WERI-Rb-1 (cell line): ENCODE measurements around the gene DDX55.
"Not testable (repeated sequence)": the region's sequence is repeated elsewhere in the genome, so short reads cannot be mapped to it uniquely, and the experiment has no call there.

Source experiments
- DNase-seq: peaks from one replicate; pipeline ENCODE4 v3.0.0-alpha.2; 2020
- H3K27ac ChIP-seq: fragments of 250-450 bp; sonication (Bioruptor Pico); 2 replicates; pipeline ENCODE4 v1.5.1; 2020; ENCODE audit warnings: mild to moderate bottlenecking, moderate library complexity
- H3K27me3 ChIP-seq: fragments of 250-450 bp; sonication (Bioruptor Pico); 2 replicates; pipeline ENCODE4 v1.5.1; 2021; ENCODE audit warnings: mild to moderate bottlenecking, low read depth, moderate library complexity; ENCODE audit not compliant: insufficient read depth, severe bottlenecking
- H3K36me3 ChIP-seq: fragments of 250-450 bp; sonication (Bioruptor Pico); 2 replicates; pipeline ENCODE4 v1.5.1; 2020; ENCODE audit warnings: mild to moderate bottlenecking, moderate library complexity
- H3K4me3 ChIP-seq: 2 replicates; pipeline ENCODE4 v1.5.1; 2011; ENCODE audit warnings: low read depth, mild to moderate bottlenecking, control low read depth, low read length
- H3K9me3 ChIP-seq: fragments of 250-450 bp; sonication (Bioruptor Pico); 2 replicates; pipeline ENCODE4 v1.5.1; 2021; ENCODE audit warnings: mild to moderate bottlenecking, moderate library complexity; ENCODE audit not compliant: severe bottlenecking
- TF ChIP-seq, protein P1 (sequence below): IDR thresholded peaks from 2 replicates; pipeline ENCODE4 v1.5.1; 2011; ENCODE audit warnings: low read depth, mild to moderate bottlenecking, control low read depth, inconsistent platforms, low read length

The DDX55 gene

DNA sequence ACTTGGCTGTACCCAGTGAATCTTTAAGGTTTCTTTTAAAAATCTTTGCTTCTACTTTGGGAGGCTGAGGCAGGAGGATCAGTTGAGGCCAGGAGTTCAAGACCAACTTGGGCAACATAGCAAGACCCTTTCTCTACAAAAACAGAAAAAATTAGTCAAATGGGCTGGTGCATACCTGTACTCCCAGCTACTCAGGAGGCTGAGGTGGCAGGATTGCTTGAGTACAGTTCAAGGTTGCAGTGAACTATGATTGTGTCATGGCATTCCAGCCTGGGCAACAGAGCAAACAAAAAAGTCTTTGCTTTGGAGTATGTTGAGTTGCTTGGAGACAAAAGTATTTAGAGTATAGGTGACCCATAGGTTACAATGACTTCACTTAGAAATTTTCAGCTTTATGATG is 6.2 kb upstream of the DDX55 start:
- TF ChIP-seq, protein P1, sequence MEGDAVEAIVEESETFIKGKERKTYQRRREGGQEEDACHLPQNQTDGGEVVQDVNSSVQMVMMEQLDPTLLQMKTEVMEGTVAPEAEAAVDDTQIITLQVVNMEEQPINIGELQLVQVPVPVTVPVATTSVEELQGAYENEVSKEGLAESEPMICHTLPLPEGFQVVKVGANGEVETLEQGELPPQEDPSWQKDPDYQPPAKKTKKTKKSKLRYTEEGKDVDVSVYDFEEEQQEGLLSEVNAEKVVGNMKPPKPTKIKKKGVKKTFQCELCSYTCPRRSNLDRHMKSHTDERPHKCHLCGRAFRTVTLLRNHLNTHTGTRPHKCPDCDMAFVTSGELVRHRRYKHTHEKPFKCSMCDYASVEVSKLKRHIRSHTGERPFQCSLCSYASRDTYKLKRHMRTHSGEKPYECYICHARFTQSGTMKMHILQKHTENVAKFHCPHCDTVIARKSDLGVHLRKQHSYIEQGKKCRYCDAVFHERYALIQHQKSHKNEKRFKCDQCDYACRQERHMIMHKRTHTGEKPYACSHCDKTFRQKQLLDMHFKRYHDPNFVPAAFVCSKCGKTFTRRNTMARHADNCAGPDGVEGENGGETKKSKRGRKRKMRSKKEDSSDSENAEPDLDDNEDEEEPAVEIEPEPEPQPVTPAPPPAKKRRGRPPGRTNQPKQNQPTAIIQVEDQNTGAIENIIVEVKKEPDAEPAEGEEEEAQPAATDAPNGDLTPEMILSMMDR = no peak
- Histone ChIP-seq H3K9me3 (no peaks in the 10 kb centered on the region), H3K36me3 (peaks cover 77% of the 10 kb centered on the region), H3K4me3 (no peak overlapping the region), H3K27me3 (no peaks in the 10 kb centered on the region), H3K27ac (no peak overlapping the region)
- no peak for DNase-seq

DNA sequence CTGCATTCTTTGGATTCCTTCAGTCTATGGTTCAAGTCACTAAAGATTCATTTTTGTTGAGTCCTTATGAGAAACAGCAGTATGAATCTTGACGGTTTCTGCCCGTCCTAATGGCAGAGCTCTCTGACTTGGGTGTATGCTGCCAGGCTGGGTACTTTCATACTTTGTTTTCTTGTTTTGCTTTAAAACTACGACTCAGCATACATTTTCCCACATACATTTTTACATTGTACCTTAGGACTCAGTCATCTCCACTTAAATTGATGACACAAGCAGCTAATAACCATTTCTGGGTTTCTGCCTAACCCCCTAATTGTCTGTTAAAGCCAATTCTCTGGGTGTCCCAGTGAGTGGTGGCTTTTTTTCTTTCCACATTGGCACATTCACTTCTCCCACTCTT is 4.8 kb upstream of the DDX55 start:
- TF ChIP-seq, protein P1 = no peak

DNA sequence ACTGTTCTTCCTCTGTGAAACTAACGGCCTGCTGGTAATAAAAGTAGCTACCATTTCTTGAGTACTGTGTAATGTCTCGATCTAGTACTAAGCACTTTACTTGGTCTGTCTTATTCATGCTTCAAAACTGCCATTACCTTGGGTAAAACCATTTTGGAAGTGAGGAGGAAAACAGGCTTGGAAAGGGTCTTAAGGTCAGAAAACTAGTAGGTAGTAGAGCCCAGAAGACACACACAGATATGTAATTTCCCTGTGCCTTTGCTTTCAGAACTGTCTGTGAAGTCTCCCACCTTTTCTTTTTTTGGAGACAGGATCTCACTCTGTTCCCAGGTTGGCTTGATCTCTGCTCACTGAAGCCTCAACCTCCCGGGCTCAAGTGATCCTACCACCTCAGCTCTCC is 3.4 kb upstream of the DDX55 start:
- Histone ChIP-seq H3K36me3 (peaks cover 55% of the 10 kb centered on the region), H3K27me3 (no peaks in the 10 kb centered on the region), H3K9me3 (no peaks in the 10 kb centered on the region), H3K4me3 (no peak overlapping the region), H3K27ac (no peak overlapping the region)
- no peak for DNase-seq
- TF ChIP-seq, protein P1 = no peak

More for the DNA sequence above, 4.8 kb upstream of the DDX55 start:
- H3K27me3 ChIP-seq = no peaks in the 10 kb centered on the region
- H3K27ac ChIP-seq = no peak overlapping the region
- no peak for DNase-seq
- H3K36me3 ChIP-seq = peaks cover 67% of the 10 kb centered on the region
- H3K4me3 ChIP-seq = no peak overlapping the region
- H3K9me3 ChIP-seq = no peaks in the 10 kb centered on the region

DNA sequence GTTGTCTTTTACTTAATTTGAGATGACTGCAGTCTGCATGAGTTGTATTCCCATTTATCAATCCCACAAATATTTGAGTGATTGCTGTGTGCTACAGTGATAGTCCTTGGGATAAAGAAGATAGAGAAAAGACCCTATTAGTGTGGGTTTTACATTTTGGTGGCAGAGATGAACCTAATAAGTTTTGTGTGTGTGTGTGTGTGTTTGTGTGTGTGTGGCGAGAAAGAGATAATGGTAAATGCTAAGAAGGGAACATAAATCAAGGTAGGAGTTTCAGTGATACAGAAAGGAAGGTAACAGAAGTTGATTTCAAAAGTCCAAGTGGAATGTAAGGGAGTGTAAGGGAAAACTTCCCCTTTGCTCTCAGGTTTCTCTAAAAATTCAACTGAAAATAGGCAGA is 2.6 kb upstream of the DDX55 start:
- H3K36me3 ChIP-seq = peaks cover 56% of the 10 kb centered on the region
- no peaks in the 10 kb centered on the region for H3K9me3 ChIP-seq
- no peak for DNase-seq
- no peak overlapping the region for H3K4me3 ChIP-seq
- H3K27ac ChIP-seq = no peak overlapping the region
- TF ChIP-seq, protein P1 = no peak
- H3K27me3 ChIP-seq = no peaks in the 10 kb centered on the region

DNA sequence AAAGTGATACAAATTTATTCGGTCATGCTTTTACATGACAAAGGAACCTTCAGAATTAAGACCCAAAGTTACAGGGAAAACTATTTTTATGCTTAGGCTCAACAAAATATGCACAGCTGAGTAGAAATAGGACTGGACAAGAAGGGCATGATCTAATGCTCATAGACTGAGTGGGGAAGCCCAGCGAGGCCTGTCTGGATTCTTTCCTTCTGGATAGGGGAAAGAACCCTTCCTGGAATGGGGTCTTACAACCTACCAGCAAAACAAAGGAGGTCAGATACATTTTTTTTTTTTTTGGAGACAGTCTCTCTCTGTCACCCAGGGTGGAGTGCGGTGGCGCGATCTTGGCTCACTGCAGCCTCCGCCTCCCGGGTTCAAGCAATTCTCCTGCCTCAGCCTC is 2.2 kb upstream of the DDX55 start:
- no peak overlapping the region for H3K4me3 ChIP-seq
- DNase-seq = no peak
- H3K36me3 ChIP-seq = peaks cover 56% of the 10 kb centered on the region
- TF ChIP-seq, protein P1 = no peak
- no peaks in the 10 kb centered on the region for H3K9me3 ChIP-seq
- H3K27ac ChIP-seq = no peak overlapping the region
- no peaks in the 10 kb centered on the region for H3K27me3 ChIP-seq

DNA sequence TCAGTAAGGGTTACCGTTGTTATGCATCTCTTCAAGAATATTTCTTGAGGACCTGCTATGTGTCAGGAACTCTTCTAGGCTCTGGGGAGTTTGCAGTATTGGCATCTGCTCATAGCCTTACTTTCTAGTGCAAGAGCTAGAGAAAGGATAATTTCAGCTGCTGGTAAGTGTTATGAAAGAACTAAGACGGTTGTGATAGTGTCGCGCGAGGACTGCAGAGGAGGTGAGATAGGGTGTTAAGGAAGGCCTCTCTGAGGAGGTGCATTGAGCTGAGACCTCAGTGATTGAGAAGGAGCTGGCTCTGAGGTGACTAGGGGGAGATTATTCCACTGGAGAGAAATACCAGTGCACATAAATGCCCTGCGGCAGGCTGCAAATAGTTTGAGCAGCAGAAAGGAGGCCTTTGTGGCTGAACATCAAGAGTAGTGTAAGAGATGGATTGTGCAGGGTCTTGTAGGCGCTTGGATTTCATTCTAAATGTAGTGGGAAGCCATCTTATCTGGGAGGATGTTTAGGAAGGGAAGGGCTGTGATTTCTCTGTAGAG is 824 bp downstream of the DDX55 start:
- TF ChIP-seq, protein P1 = no peak
- Histone ChIP-seq H3K4me3 (peak overlapping the region; percentile 93), H3K27ac (peak overlapping the region; percentile 98), H3K36me3 (peaks cover 58% of the 10 kb centered on the region), H3K9me3 (no peaks in the 10 kb centered on the region), H3K27me3 (no peaks in the 10 kb centered on the region)
- no peak for DNase-seq

DNA sequence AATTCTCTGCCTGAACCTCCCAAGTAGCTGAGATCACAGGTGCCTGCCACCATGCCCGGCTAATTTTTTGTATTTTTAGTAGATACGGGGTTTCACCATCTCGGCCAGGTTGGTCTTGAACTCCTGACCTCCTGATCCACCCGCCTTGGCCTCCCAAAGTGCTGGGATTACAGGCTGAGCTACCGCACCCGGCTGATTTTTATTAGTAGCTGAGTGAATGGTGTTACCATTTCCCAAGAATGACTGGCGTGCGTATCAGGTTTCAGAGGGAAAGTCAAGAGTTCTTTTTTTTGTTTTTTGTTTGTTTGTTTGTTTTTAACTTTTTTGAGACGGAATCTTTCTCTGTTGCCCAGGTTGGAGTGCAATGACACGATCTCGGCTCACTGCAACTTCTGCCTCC is 1.6 kb downstream of the DDX55 start:
- not testable (repeated sequence) for H3K9me3 ChIP-seq, H3K27ac ChIP-seq, DNase-seq, H3K4me3 ChIP-seq, H3K27me3 ChIP-seq
- peaks cover 59% of the 10 kb centered on the region for H3K36me3 ChIP-seq
